OCI-LY7 (cell line): Measurements from ENCODE around the gene MYBPC1. TPM values are rescaled to one million over a fixed set of nuclear protein-coding genes. Genes with fewer than 3 reads are reported as not detected.

Experiments
- BruUV-seq: library from RNA; stranded (reverse); fragments of 400-500 nt; replicated peaks from 2 replicates; lab custom pipeline; 2021; lab: Mats Ljungman, UMichigan
- CTCF ChIA-PET: fragments of 300-600 bp; sonication (Branson Sonifier 250); formaldehyde crosslinking; loops from one replicate; lab custom pipeline; 2022; ENCODE audit warnings: antibody characterized with exemption; ENCODE audit not compliant: unreplicated experiment; lab: Charles Lee
- POLR2A ChIA-PET: fragments of 300-600 bp; sonication (Branson Sonifier 250); formaldehyde crosslinking; loops from one replicate; lab custom pipeline; 2022; ENCODE audit warnings: antibody characterized with exemption; lab: Charles Lee
- DNase-seq: peaks from one replicate; pipeline ENCODE4 v3.0.0-alpha.2; 2015; ENCODE audit warnings: low spot score
- H2AFZ ChIP-seq: fragments of 200-600 bp; sonication (generic), shearing (Covaris generic); 2 replicates; pipeline ENCODE4 v1.6.1; 2014; ENCODE audit warnings: mild to moderate bottlenecking, antibody characterized with exemption, low read length, moderate library complexity
- H3K27ac ChIP-seq: fragments of 200-600 bp; sonication (generic); 2 replicates; pipeline ENCODE4 v1.5.1; 2014; ENCODE audit warnings: mixed run types, low read depth, mild to moderate bottlenecking, moderate library complexity, low read length, inconsistent platforms; ENCODE audit not compliant: poor library complexity, severe bottlenecking
- H3K36me3 ChIP-seq: fragments of 200-600 bp; sonication (generic); 2 replicates; pipeline ENCODE4 v1.6.1; 2014; ENCODE audit warnings: mild to moderate bottlenecking, antibody characterized with exemption, low read length, moderate library complexity, mixed read lengths; ENCODE audit not compliant: insufficient read depth
- H3K4me1 ChIP-seq: fragments of 200-600 bp; sonication (generic); 2 replicates; pipeline ENCODE4 v1.5.1; 2014; ENCODE audit warnings: mild to moderate bottlenecking, low read length; ENCODE audit not compliant: insufficient read depth, poor library complexity, severe bottlenecking
- H3K4me2 ChIP-seq: fragments of 200-600 bp; sonication (generic); 2 replicates; pipeline ENCODE4 v1.6.1; 2014; ENCODE audit warnings: mild to moderate bottlenecking, low read length
- H3K4me3 ChIP-seq: fragments of 200-600 bp; sonication (generic); 2 replicates; pipeline ENCODE4 v1.5.1; 2014; ENCODE audit warnings: mild to moderate bottlenecking, low read depth, low read length; ENCODE audit not compliant: poor library complexity, severe bottlenecking
- H3K79me2 ChIP-seq: fragments of 200-600 bp; sonication (generic); 2 replicates; pipeline ENCODE4 v1.6.1; 2016; ENCODE audit warnings: low read depth, mild to moderate bottlenecking, low read length, moderate library complexity, mixed read lengths; ENCODE audit not compliant: insufficient read depth
- H3K9me2 ChIP-seq: fragments of 200-600 bp; sonication (generic); 2 replicates; pipeline ENCODE4 v1.6.1; 2016; ENCODE audit warnings: mild to moderate bottlenecking, low read length, mixed read lengths; ENCODE audit not compliant: insufficient read depth
- H3K9me3 ChIP-seq: fragments of 200-600 bp; sonication (generic); 2 replicates; pipeline ENCODE4 v1.6.1; 2014; ENCODE audit warnings: mild to moderate bottlenecking, mixed run types, low read length, mixed read lengths
- H4K20me1 ChIP-seq: fragments of 200-600 bp; sonication (generic); 2 replicates; pipeline ENCODE4 v1.6.1; 2014; ENCODE audit warnings: mild to moderate bottlenecking, antibody characterized with exemption, low read length, moderate library complexity, mixed read lengths; ENCODE audit not compliant: insufficient read depth
- CTCF ChIP-seq: fragments of 200-600 bp; sonication (generic); conservative IDR thresholded peaks from 2 replicates; pipeline ENCODE4 v1.5.1; 2014; ENCODE audit warnings: mild to moderate bottlenecking, antibody characterized with exemption, low read length, moderate library complexity, mixed read lengths
- EZH2phosphoT487 ChIP-seq: fragments of 200-600 bp; sonication (generic); IDR thresholded peaks from 2 replicates; pipeline ENCODE4 v1.6.1; 2018; ENCODE audit warnings: low read depth, borderline replicate concordance, mild to moderate bottlenecking, mixed run types, antibody characterized with exemption, low read length, moderate library complexity, mixed read lengths
- intact Hi-C: fragments of 100-400 bp; cut with micrococcal nuclease; formaldehyde crosslinking; loops from one replicate; pipeline ENCODE4 v1.10.0; 2022; ENCODE audit not compliant: unreplicated experiment
- total RNA-seq, 2 experiments: library from RNA; depleted of rRNA in 1 of 2; stranded (reverse); fragments of >200 nt in 1 of 2; shearing (Covaris generic) in 1 of 2; gene quantifications; 2 replicates each; pipeline ENCODE4 v1.2.3, GENCODE V29; 2014 to 2022

The MYBPC1 gene
- total RNA-seq, 2 experiments from 2014 or later = not detected

- DNase-seq = no peak
These were observed 25.3 kb downstream of the MYBPC1 start for GRCh38 chr12:101619858-101620761.

GRCh38 chr12:101620762-101621133 lies 26.0 kb downstream of the MYBPC1 start:
- Histone ChIP-seq H3K4me3 (no peak overlapping the region), H3K79me2 (no peaks in the 10 kb centered on the region), H2AFZ (peak overlapping the region; percentile 76), H3K27ac (no peak overlapping the region), H3K9me2 (0 out of 2 replicates have a peak, but pooled peaks cover 4% of the 10 kb centered on the region), H4K20me1 (no peaks in the 10 kb centered on the region), H3K36me3 (no peaks in the 10 kb centered on the region), H3K9me3 (no peaks in the 10 kb centered on the region), H3K4me2 (peak overlapping the region; percentile 27), H3K4me1 (peaks cover 34% of the 10 kb centered on the region)
- ChIA-PET CTCF (no interaction called here), POLR2A (no interaction called here)
- BruUV-seq = no TSS peak
- DNase-seq = no peak
- intact Hi-C loops = no loop called here
- no peak for TF ChIP-seq EZH2phosphoT487
- TF ChIP-seq CTCF = no peak

More at GRCh38 chr12:101619858-101620761, 25.3 kb downstream of the MYBPC1 start:
- Histone ChIP-seq H3K9me2 (0 out of 2 replicates have a peak, but pooled peaks cover 4% of the 10 kb centered on the region), H3K79me2 (no peaks in the 10 kb centered on the region), H3K27ac (no peak overlapping the region), H4K20me1 (no peaks in the 10 kb centered on the region), H3K4me2 (peak overlapping the region; percentile 27; the same call in 1 of the 2 replicates), H3K4me3 (no peak overlapping the region), H3K4me1 (peaks cover 35% of the 10 kb centered on the region), H3K9me3 (no peaks in the 10 kb centered on the region), H3K36me3 (no peaks in the 10 kb centered on the region), H2AFZ (peak overlapping the region; percentile 76)
- TF ChIP-seq EZH2phosphoT487 = no peak
- no peak for TF ChIP-seq CTCF
- POLR2A ChIA-PET = interaction anchor here (0.7 to 1.1 kb wide), 3 partner anchors 13 to 39 kb away, joined by 3 to 5 read pairs (median 3); no protein-coding TSS in a partner anchor
- BruUV-seq = no TSS peak
- CTCF ChIA-PET = no interaction called here
- intact Hi-C loops = no loop called here

- TF ChIP-seq CTCF (no peak), EZH2phosphoT487 (no peak)
- H2AFZ ChIP-seq = no peak overlapping the region
- CTCF ChIA-PET = no interaction called here
- no peak overlapping the region for H3K4me2 ChIP-seq
- H3K4me3 ChIP-seq = no peak overlapping the region
- H3K36me3 ChIP-seq = no peaks in the 10 kb centered on the region
- no peak overlapping the region for H3K27ac ChIP-seq
- no TSS peak for BruUV-seq
- POLR2A ChIA-PET = no interaction called here
- H3K79me2 ChIP-seq = no peaks in the 10 kb centered on the region
- intact Hi-C loops = no loop called here
- H4K20me1 ChIP-seq = no peaks in the 10 kb centered on the region
- no peaks in the 10 kb centered on the region for H3K9me3 ChIP-seq
- no peak for DNase-seq
- no peaks in the 10 kb centered on the region for H3K9me2 ChIP-seq
- H3K4me1 ChIP-seq = no peaks in the 10 kb centered on the region
These were observed 33.9 kb downstream of the MYBPC1 start for GRCh38 chr12:101628676-101629075.
